KG1 (cell line): ENCODE data around the gene CYP2U1.

Experiments used
- DNase-seq: peaks from one replicate; lab custom pipeline; 2025; lab: John Stamatoyannopoulos, UW

Gene CYP2U1

GRCh38 chr4:107987916-107988762 is 56.8 kb downstream of the CYP2U1 start:
- no peak for DNase-seq

- DNase-seq: no peak
Measured at GRCh38 chr4:107988763-107989035, 57.4 kb downstream of the CYP2U1 start.

GRCh38 chr4:107989162-107989536 is 57.8 kb downstream of the CYP2U1 start:
- DNase-seq: no peak

GRCh38 chr4:107989537-107990386 is 58.4 kb downstream of the CYP2U1 start, which contains the start of gene HADH:
HADH (plus strand) TSS chr4:107989889; CDS start chr4:107989933, 44 bp downstream.
- DNase-seq: peak; percentile 94

DNA sequence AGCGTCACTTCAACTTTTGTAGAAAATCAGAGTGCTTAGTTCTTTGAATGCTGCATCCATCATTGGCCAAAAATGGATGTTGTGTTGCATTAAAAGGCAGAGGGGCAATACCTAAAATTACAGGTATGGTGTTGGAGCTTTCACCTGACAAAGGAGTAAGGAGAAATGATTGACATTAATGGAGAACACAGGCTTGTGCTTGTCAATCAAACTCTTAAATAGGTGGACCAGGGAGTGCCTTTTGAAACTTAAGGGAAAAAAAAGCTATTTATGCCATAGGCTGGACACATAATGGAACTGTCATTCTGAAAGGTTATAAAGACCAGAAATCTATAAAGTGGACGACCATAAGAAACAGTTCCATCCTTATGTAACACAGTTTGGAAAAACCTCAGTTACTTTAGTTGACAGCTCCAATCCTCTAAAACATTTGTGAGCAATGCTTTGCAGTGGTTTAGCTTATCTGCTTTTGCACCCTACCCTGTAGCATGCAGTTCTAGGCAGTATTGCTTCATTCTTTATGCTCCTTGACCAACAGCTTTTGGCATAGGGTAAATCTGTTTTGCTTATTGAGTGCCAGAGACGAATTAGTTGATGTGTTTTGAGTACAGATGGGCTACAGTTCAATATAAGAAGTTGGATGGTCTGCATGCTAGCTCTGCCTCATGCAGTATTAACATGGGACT is 60.7 kb downstream of the CYP2U1 start:
- no peak for DNase-seq

DNA sequence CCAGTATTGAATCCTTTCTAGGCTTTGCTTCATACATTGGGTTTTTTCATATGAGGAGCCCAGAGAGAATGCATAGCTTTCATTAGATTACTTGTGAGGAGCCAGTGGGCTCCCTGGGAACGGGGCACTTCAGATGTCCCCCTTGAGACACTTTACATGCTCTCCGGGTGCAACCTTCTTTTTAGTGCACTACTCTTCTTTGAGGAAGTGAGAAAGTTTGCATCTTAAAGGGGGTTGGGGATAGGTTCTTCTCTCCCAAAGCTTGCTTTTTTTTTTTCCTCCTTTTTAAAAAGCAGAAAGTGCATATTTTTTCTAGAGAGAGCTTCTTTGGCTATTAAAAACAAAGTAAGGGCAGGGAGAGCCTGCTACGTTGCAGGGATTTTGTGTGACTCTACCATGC is 62.6 kb downstream of the CYP2U1 start:
- no peak for DNase-seq

DNA sequence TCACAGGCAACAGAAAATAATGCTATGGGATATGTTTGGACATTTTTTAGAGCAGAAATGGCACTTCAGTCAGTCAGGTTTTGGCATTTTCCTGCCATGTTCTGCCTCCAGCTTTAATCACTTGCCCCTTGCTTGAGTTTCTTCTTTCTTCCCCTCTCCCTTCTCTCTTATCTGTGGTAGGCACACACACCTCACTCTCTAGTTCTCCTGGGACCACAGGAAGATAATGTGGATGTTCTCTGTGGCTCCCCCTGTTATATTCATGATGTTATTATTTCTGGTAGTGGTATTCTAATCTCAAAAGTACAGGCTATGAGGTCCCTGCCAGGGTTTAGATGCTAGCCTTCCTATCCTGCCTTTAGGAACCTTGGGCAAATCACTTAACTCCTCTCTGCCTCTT is 63.5 kb downstream of the CYP2U1 start:
- no peak for DNase-seq

- no peak for DNase-seq
Measured at GRCh38 chr4:107996949-107997788, 65.8 kb downstream of the CYP2U1 start.

- DNase-seq: no peak
Measured at GRCh38 chr4:107997794-107998193, 66.4 kb downstream of the CYP2U1 start.

GRCh38 chr4:107999932-108000539 is 68.7 kb downstream of the CYP2U1 start:
- no peak for DNase-seq

DNA sequence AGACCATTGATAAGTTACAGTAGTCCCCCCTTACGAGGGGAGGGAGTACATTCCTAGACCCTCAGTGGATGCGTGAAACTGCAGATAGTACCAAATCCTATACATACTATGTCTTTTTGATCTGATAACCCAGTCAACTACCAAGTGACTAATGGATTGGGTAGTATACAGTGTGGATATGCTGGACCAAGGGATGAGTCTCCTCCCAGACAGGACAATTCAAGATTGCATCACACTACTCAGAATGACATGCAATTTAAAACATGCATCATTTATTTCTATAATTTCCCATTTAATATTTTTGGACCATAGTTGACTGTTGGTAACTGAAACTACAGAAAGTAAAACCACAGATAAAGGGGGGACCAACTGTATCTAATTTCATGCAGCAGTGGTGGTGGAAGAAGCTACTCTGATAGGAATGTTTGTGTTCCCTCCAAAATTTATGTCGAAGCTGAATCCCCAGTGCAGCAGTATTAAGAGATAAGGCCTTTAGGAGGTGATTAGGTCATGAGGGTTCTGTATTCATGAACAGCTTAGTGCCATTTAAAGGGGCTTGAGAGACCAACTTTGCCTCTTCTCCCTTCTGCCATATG is 70.3 kb downstream of the CYP2U1 start:
- no peak for DNase-seq
